Astrocyte of the spinal cord (primary cell): ENCODE data around the gene CRB2.

Source experiments
- DNase-seq: peaks from one replicate; pipeline ENCODE4 v3.0.0; 2011; ENCODE audit warnings: low read depth, low spot score
- H3K4me3 ChIP-seq: 2 replicates; pipeline ENCODE4 v1.5.1; 2011; ENCODE audit warnings: low read depth, mild to moderate bottlenecking, low read length, moderate library complexity
- CTCF ChIP-seq: IDR thresholded peaks from 2 replicates; pipeline ENCODE4 v1.5.1; 2012; ENCODE audit warnings: low read depth, mild to moderate bottlenecking, low read length, inconsistent platforms
- in situ Hi-C: cut with HindIII; loops from 2 replicates; pipeline ENCODE4 v1.10.0; 2017; ENCODE audit warnings: low sequenced_read_pairs

CRB2 gene

GRCh38 chr9:123411191-123411590 is 55.2 kb downstream of the CRB2 start:
- no peak for DNase-seq
- TF ChIP-seq CTCF, result no peak
- in situ Hi-C loops, result no loop called here
- no peak overlapping the region for H3K4me3 ChIP-seq

GRCh38 chr9:123411636-123412035 is 55.6 kb downstream of the CRB2 start:
- in situ Hi-C loops, result no loop called here
- DNase-seq, result no peak
- TF ChIP-seq CTCF, result no peak
- no peak overlapping the region for H3K4me3 ChIP-seq

GRCh38 chr9:123412171-123412820 is 56.3 kb downstream of the CRB2 start:
- no peak for DNase-seq
- in situ Hi-C loops, result no loop called here
- no peak for TF ChIP-seq CTCF
- H3K4me3 ChIP-seq, result no peak overlapping the region

GRCh38 chr9:123414204-123414603 is 58.2 kb downstream of the CRB2 start:
- no peak for DNase-seq
- no peak for TF ChIP-seq CTCF
- in situ Hi-C loops, result no loop called here
- no peak overlapping the region for H3K4me3 ChIP-seq

GRCh38 chr9:123414936-123415930 is 59.2 kb downstream of the CRB2 start:
- DNase-seq, result no peak
- no peak overlapping the region for H3K4me3 ChIP-seq
- in situ Hi-C loops, result no loop called here
- TF ChIP-seq CTCF, result no peak

GRCh38 chr9:123416176-123416575 is 60.2 kb downstream of the CRB2 start:
- H3K4me3 ChIP-seq, result no peak overlapping the region
- in situ Hi-C loops, result no loop called here
- TF ChIP-seq CTCF, result no peak
- no peak for DNase-seq
